SH-SY5Y (cell line): ENCODE measurements around the gene SLC49A3.

ENCODE experiments used
- GATA2 ChIP-seq: IDR thresholded peaks from 2 replicates; pipeline ENCODE4 v1.6.1; 2011; ENCODE audit warnings: mild to moderate bottlenecking, low read depth, low read length
- GATA3 ChIP-seq: IDR thresholded peaks from 2 replicates; pipeline ENCODE4 v1.6.1; 2011; ENCODE audit warnings: low read depth, mild to moderate bottlenecking, low read length, moderate library complexity

DNA sequence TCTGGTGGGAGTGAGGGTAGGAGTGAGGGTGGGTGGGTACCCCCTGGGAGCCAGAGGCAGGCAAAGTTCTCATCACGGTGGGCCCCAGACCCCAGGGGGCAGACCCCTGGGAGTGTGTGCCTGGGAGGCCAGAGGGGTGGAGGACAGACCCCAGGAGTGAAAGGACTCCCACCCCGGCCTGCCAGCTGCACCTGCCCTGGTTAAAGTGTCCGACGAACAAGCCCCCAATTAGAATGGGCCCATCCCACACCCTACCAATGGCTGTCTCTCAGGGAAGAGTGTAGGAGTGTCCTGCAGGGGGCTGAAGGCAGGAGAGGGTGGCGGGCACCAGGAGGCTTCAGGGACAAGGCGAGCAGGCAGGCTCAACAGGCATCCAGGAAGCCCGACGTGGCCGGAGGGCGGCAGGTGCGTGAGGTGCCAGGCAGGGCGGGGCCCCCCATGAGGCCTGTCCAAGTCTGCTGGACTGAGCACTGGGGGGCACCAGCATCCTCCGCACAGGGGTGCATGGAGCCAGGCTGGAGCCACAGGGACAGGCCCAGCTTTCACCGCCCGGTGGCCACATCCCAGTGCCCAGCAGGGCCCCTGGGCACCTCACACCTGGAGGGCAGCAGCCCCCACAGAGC lies 54.9 kb downstream of the SLC49A3 start:
- TF ChIP-seq GATA3, result no peak
- TF ChIP-seq GATA2, result no peak
